OCI-LY7 (cell line): ENCODE data around the gene USP22.

ENCODE experiments used
- EZH2phosphoT487 ChIP-seq: fragments of 200-600 bp; sonication (generic); IDR thresholded peaks from 2 replicates; pipeline ENCODE4 v1.6.1; 2018; ENCODE audit warnings: low read depth, borderline replicate concordance, mild to moderate bottlenecking, mixed run types, antibody characterized with exemption, low read length, moderate library complexity, mixed read lengths
- TF ChIP-seq, protein P1 (sequence below): fragments of 200-600 bp; sonication (generic); conservative IDR thresholded peaks from 2 replicates; pipeline ENCODE4 v1.5.1; 2014; ENCODE audit warnings: mild to moderate bottlenecking, antibody characterized with exemption, low read length, moderate library complexity, mixed read lengths

GRCh38 chr17:21021208-21021803 lies 21.5 kb downstream of the USP22 start:
- TF ChIP-seq, protein P1, sequence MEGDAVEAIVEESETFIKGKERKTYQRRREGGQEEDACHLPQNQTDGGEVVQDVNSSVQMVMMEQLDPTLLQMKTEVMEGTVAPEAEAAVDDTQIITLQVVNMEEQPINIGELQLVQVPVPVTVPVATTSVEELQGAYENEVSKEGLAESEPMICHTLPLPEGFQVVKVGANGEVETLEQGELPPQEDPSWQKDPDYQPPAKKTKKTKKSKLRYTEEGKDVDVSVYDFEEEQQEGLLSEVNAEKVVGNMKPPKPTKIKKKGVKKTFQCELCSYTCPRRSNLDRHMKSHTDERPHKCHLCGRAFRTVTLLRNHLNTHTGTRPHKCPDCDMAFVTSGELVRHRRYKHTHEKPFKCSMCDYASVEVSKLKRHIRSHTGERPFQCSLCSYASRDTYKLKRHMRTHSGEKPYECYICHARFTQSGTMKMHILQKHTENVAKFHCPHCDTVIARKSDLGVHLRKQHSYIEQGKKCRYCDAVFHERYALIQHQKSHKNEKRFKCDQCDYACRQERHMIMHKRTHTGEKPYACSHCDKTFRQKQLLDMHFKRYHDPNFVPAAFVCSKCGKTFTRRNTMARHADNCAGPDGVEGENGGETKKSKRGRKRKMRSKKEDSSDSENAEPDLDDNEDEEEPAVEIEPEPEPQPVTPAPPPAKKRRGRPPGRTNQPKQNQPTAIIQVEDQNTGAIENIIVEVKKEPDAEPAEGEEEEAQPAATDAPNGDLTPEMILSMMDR, result no peak
- TF ChIP-seq EZH2phosphoT487, result no peak
